OCI-LY3 (cell line): Measurements from ENCODE around the gene LSM4.

Source experiments
- H2AFZ ChIP-seq: fragments of 200-600, 300-600 bp; shearing (Covaris generic); 2 replicates; pipeline ENCODE4 v1.6.0; 2014; ENCODE audit warnings: antibody characterized with exemption, low read depth, low read length
- H3K27ac ChIP-seq: fragments of 200-600, 300-600 bp; sonication (generic); 2 replicates; pipeline ENCODE4 v1.5.1; 2014; ENCODE audit warnings: mild to moderate bottlenecking, low read length, moderate library complexity, mixed read lengths
- H3K27me3 ChIP-seq: fragments of 200-600, 300-600 bp; sonication (generic); 2 replicates; pipeline ENCODE4 v1.6.1; 2014; ENCODE audit warnings: low read depth, low read length, mixed read lengths
- H3K36me3 ChIP-seq: fragments of 200-600, 300-600 bp; sonication (generic); replicated peaks from 2 replicates; pipeline ENCODE3; 2014; ENCODE audit warnings: low read depth, low read length, mixed read lengths
- H3K4me1 ChIP-seq: fragments of 300-600, 200-600 bp; sonication (generic); 2 replicates; pipeline ENCODE4 v1.6.1; 2014; ENCODE audit warnings: low read length, mixed read lengths
- H3K4me2 ChIP-seq: fragments of 200-600, 300-600 bp; sonication (generic); 2 replicates; pipeline ENCODE4 v1.6.1; 2014; ENCODE audit warnings: low read length, mixed read lengths
- H3K4me3 ChIP-seq: fragments of 300-600, 200-600 bp; sonication (generic); 2 replicates; pipeline ENCODE4 v1.5.1; 2014; ENCODE audit warnings: antibody characterized with exemption, mild to moderate bottlenecking, low read length, moderate library complexity
- H3K79me2 ChIP-seq: fragments of 300-600, 200-600 bp; shearing (Covaris generic); 2 replicates; pipeline ENCODE4 v1.6.1; 2014; ENCODE audit warnings: mild to moderate bottlenecking, low read length, mixed read lengths
- H3K9ac ChIP-seq: fragments of 300-600, 200-600 bp; shearing (Covaris generic); 2 replicates; pipeline ENCODE4 v1.6.0; 2014; ENCODE audit warnings: mild to moderate bottlenecking, low read length, moderate library complexity
- H3K9me3 ChIP-seq: fragments of 200-600, 300-600 bp; shearing (Covaris generic); 2 replicates; pipeline ENCODE4 v1.6.1; 2014; ENCODE audit warnings: low read length, mixed read lengths; ENCODE audit not compliant: insufficient read depth
- H4K20me1 ChIP-seq: fragments of 200-600, 300-600 bp; sonication (generic); 2 replicates; pipeline ENCODE4 v1.6.1; 2016; ENCODE audit warnings: low read length, mixed read lengths; ENCODE audit not compliant: insufficient read depth
- EZH2phosphoT487 ChIP-seq: fragments of 200-600 bp; shearing (Covaris generic); IDR thresholded peaks from 2 replicates; pipeline ENCODE4 v1.6.1; 2018; ENCODE audit warnings: antibody characterized with exemption, mixed run types, low read depth
- TF ChIP-seq, protein P1 (sequence below): fragments of 200-600, 300-600 bp; sonication (generic); IDR thresholded peaks from 2 replicates; pipeline ENCODE4 v1.5.1; 2014; ENCODE audit warnings: antibody characterized with exemption, low read length, low read depth

LSM4 gene

DNA sequence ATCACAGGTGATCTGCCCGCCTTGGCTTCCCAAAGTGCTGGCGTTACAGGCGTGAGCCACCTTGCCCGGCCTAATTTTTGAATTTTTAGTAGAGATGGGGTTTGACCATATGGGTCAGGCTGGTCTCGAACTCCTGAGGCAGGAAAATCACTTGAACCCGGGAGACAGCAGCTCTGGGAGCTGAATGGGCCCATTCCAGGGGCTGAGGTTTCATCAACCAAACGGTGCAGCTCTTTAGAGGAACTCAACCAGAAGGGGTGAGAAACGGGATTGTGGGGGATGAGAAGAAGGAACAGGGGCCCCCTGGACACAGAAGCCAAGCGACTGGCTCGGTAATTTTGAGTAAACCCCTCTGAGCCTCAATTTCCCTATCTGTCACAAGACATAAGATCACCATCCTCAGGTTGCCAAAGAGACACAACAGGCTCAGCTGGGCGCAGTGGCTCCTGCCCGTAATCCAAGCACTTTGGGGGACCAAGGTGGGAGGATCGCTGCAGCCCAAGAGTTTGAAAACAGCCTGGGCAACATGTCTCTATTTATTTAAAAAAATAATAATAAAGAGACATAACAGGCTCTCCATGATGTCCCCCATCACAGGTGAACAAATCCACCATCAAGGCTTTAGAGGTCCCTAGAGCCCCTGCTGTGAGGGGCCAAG, 49.2 kb downstream of the LSM4 start:
- Histone ChIP-seq H3K9ac (no peak overlapping the region), H3K4me2 (no peak overlapping the region), H3K9me3 (no peaks in the 10 kb centered on the region), H3K27ac (no peak overlapping the region), H4K20me1 (peaks cover 9% of the 10 kb centered on the region), H3K27me3 (no peaks in the 10 kb centered on the region), H3K4me1 (peaks cover 8% of the 10 kb centered on the region), H3K4me3 (no peak overlapping the region), H3K36me3 (peaks cover 7% of the 10 kb centered on the region), H3K79me2 (peaks cover 13% of the 10 kb centered on the region), H2AFZ (no peak overlapping the region)
- TF ChIP-seq, protein P1, sequence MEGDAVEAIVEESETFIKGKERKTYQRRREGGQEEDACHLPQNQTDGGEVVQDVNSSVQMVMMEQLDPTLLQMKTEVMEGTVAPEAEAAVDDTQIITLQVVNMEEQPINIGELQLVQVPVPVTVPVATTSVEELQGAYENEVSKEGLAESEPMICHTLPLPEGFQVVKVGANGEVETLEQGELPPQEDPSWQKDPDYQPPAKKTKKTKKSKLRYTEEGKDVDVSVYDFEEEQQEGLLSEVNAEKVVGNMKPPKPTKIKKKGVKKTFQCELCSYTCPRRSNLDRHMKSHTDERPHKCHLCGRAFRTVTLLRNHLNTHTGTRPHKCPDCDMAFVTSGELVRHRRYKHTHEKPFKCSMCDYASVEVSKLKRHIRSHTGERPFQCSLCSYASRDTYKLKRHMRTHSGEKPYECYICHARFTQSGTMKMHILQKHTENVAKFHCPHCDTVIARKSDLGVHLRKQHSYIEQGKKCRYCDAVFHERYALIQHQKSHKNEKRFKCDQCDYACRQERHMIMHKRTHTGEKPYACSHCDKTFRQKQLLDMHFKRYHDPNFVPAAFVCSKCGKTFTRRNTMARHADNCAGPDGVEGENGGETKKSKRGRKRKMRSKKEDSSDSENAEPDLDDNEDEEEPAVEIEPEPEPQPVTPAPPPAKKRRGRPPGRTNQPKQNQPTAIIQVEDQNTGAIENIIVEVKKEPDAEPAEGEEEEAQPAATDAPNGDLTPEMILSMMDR: no peak
- no peak for TF ChIP-seq EZH2phosphoT487

DNA sequence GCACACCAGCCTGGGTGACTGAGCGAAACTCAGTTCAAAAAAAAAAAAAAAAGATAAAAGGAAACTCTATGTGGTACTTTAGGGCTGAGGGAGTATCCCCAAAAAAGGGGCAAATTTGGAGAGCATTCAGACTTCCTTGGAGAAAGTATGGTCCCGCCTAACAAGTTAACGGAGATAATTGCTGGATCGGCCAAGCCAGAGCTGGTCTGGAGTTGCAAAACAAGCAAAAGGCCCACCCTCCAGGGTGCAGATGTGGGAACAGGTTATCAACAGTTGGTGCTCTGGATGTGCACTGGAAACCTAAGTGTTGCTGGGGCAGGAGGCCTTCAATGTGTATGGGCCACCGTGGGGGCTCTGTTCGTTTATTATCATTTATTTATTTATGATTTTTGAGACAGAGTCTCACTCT, 51.4 kb downstream of the LSM4 start:
- Histone ChIP-seq H3K27ac (no peak overlapping the region), H3K36me3 (no peaks in the 10 kb centered on the region), H4K20me1 (no peaks in the 10 kb centered on the region)

DNA sequence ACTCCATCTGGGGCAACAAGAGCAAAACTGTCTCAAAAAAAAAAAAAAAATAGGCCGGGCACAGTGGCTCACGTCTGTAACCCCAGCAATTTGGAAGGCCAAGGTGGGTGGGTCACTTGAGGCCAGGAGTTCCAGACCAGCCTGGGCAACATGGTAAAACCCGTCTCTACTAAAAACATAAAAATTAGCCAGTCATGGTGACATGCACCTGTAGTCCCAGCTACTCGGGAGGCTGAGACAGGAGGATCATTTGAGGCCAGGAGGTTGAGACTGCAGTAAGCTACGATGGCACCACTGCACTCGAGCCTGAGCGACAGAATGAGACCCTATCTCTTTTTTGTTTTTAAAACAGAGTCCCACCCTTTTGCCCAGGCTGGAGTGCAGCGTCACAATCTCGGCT, 52.5 kb downstream of the LSM4 start:
- H3K79me2 ChIP-seq: no peaks in the 10 kb centered on the region
- no peak overlapping the region for H3K9ac ChIP-seq
- no peak overlapping the region for H3K4me2 ChIP-seq
- peaks cover 6% of the 10 kb centered on the region; the same call in 1 of the 2 replicates for H3K4me1 ChIP-seq
- H3K27ac ChIP-seq: no peak overlapping the region
- H4K20me1 ChIP-seq: no peaks in the 10 kb centered on the region
- TF ChIP-seq EZH2phosphoT487: no peak
- TF ChIP-seq, protein P1: no peak
- no peak overlapping the region for H2AFZ ChIP-seq
- no peak overlapping the region for H3K4me3 ChIP-seq
- H3K36me3 ChIP-seq: no peaks in the 10 kb centered on the region
- H3K9me3 ChIP-seq: no peaks in the 10 kb centered on the region
- no peaks in the 10 kb centered on the region for H3K27me3 ChIP-seq

More for the DNA sequence above, 51.4 kb downstream of the LSM4 start:
- Histone ChIP-seq H3K9ac (no peak overlapping the region), H3K4me1 (no peaks in the 10 kb centered on the region), H3K79me2 (no peaks in the 10 kb centered on the region), H3K9me3 (no peaks in the 10 kb centered on the region), H2AFZ (no peak overlapping the region), H3K4me2 (no peak overlapping the region), H3K4me3 (no peak overlapping the region), H3K27me3 (no peaks in the 10 kb centered on the region)
- TF ChIP-seq EZH2phosphoT487: no peak
- TF ChIP-seq, protein P1: no peak

DNA sequence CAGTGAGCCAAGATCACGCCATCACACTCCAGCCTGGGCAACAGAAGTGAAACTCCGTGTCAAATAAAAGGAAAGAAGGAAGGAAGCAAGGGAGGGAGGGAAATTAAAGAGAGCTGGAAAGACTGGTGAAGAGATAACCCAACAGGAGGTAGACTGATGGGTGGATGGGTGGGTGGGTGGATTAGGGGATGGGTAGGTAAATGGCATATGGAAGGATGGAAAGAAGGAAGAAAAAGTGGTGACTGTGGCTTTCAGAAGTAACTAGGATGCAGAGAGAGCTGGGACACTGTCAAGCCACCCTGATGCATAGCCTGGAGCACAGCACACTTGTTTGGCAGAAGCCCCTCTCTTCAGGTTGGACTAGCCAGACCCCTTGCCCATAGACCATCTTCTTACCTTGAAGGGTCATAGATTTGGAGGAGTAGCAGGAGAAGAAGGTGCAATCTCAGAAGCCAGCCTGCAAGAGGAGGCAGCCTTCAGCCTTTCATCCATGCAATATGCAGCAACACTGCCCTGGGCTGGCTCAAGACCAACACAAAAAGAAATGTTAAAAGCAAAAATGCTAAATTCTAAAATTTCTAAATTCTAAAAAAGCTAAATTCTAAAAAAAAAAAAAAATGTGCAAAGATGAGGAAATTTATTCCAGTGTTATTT, 53.7 kb downstream of the LSM4 start:
- H3K4me3 ChIP-seq: no peak overlapping the region
- TF ChIP-seq, protein P1: no peak
- no peak for TF ChIP-seq EZH2phosphoT487
- no peaks in the 10 kb centered on the region for H3K27me3 ChIP-seq
- no peaks in the 10 kb centered on the region for H3K79me2 ChIP-seq
- no peak overlapping the region for H3K4me2 ChIP-seq
- H2AFZ ChIP-seq: no peak overlapping the region
- no peaks in the 10 kb centered on the region for H3K36me3 ChIP-seq
- no peak overlapping the region for H3K27ac ChIP-seq
- no peaks in the 10 kb centered on the region for H3K9me3 ChIP-seq
- no peak overlapping the region for H3K9ac ChIP-seq
- H4K20me1 ChIP-seq: no peaks in the 10 kb centered on the region
- H3K4me1 ChIP-seq: peaks cover 6% of the 10 kb centered on the region; the same call in 1 of the 2 replicates
